ENCODE measurements around the gene KDM4C. TPM values are rescaled to one million over a fixed set of nuclear protein-coding genes. Genes with fewer than 3 reads are reported as not detected.
"Not testable (repeated sequence)": the region's sequence is repeated elsewhere in the genome, so short reads cannot be mapped to it uniquely, and the experiment has no call there.

Gene KDM4C
- total RNA-seq, 4 donors from 2014 or later = 39.0 to 113 (median 43.9) TPM

- TF ChIP-seq CTCF (IDR thresholded peaks at IDR 0.05) (no peak), EP300 (IDR thresholded peaks at IDR 0.05) (no peak), POLR2A (IDR thresholded peaks at IDR 0.05) (no peak)
- Histone ChIP-seq H3K36me3 (no peaks in the 10 kb centered on the region), H3K4me1 (no peaks in the 10 kb centered on the region), H3K27me3 (no peaks in the 10 kb centered on the region), H3K4me3 (no peak overlapping the region), H3K27ac (no peak overlapping the region), H3K9me3 (no peaks in the 10 kb centered on the region)
- WGBS = 91% methylated on average over 3 of the region's 3 CpGs
- DNase-seq (ENCODE audit: low spot score in 2 of 2) = peak in 1 of 2 donors; percentile 2
Observed at GRCh38 chr9:6735422-6735821, 22.4 kb upstream of the KDM4C start.

GRCh38 chr9:6739218-6739617 is 18.6 kb upstream of the KDM4C start:
- Histone ChIP-seq H3K4me3 (no peak overlapping the region), H3K4me1 (no peaks in the 10 kb centered on the region), H3K27me3 (no peaks in the 10 kb centered on the region), H3K27ac (no peak overlapping the region), H3K9me3 (no peaks in the 10 kb centered on the region), H3K36me3 (no peaks in the 10 kb centered on the region)
- no peak for DNase-seq (ENCODE audit: low spot score in 2 of 2)
- no peak for TF ChIP-seq CTCF (IDR thresholded peaks at IDR 0.05)
- no peak for TF ChIP-seq POLR2A (IDR thresholded peaks at IDR 0.05)
- TF ChIP-seq EP300 (IDR thresholded peaks at IDR 0.05) = no peak
- WGBS = 6% methylated on average over 1 of the region's 1 CpG

- 94% methylated on average over 9 of the region's 9 CpGs for WGBS
- not testable (repeated sequence) for H3K27me3 ChIP-seq; DNase-seq (ENCODE audit: low spot score in 2 of 2); H3K36me3 ChIP-seq; H3K27ac ChIP-seq; H3K4me1 ChIP-seq; H3K4me3 ChIP-seq; H3K9me3 ChIP-seq
Observed at GRCh38 chr9:6748861-6749260, 8.9 kb upstream of the KDM4C start.

- not testable (repeated sequence) for DNase-seq (ENCODE audit: low spot score in 2 of 2); H3K4me3 ChIP-seq
- 92% methylated on average over 10 of the region's 10 CpGs for WGBS
Observed at GRCh38 chr9:6754861-6755260, 2.9 kb upstream of the KDM4C start.

GRCh38 chr9:6757132-6757455 is 679 bp upstream of the KDM4C start:
- under 1% methylated on average over 10 of the region's 14 CpGs for WGBS
- no peak for DNase-seq (ENCODE audit: low spot score in 2 of 2)
- TF ChIP-seq EP300 (IDR thresholded peaks at IDR 0.05) (no peak), CTCF (IDR thresholded peaks at IDR 0.05) (no peak), POLR2A (IDR thresholded peaks at IDR 0.05) (no peak), POLR2AphosphoS5 (IDR thresholded peaks at IDR 0.05) (no peak)

More at GRCh38 chr9:6754861-6755260, 2.9 kb upstream of the KDM4C start:
- H3K27me3 ChIP-seq, H3K27ac ChIP-seq, H3K9me3 ChIP-seq, H3K36me3 ChIP-seq: not testable (repeated sequence)
- H3K4me1 ChIP-seq = peaks cover 13% of the 10 kb centered on the region

GRCh38 chr9:6758248-6758497 is 400 bp downstream of the KDM4C start:
- DNase-seq (ENCODE audit: low spot score in 2 of 2) = peak in 1 of 2 donors; percentile 80
- H3K36me3 ChIP-seq = no peaks in the 10 kb centered on the region

More at GRCh38 chr9:6757132-6757455, 679 bp upstream of the KDM4C start:
- peak overlapping the region; percentile 99 for H3K27ac ChIP-seq
- H3K4me1 ChIP-seq = peaks cover 21% of the 10 kb centered on the region
- no peaks in the 10 kb centered on the region for H3K27me3 ChIP-seq
- peak overlapping the region; percentile 87 for H3K4me3 ChIP-seq
- H3K9me3 ChIP-seq = no peaks in the 10 kb centered on the region
- H3K36me3 ChIP-seq = no peaks in the 10 kb centered on the region

More at GRCh38 chr9:6758248-6758497, 400 bp downstream of the KDM4C start:
- TF ChIP-seq CTCF (IDR thresholded peaks at IDR 0.05) = no peak
- Histone ChIP-seq H3K27me3 (no peaks in the 10 kb centered on the region), H3K27ac (peak overlapping the region; percentile 99), H3K9me3 (no peaks in the 10 kb centered on the region), H3K4me1 (peaks cover 21% of the 10 kb centered on the region), H3K4me3 (peak overlapping the region; percentile 87)
- WGBS = no CpG with 5 or more reads among the region's 35 CpGs
